ENCODE data around the gene C14orf119.

The C14orf119 gene

GRCh38 chr14:23126548-23127278, 31.4 kb downstream of the C14orf119 start:
- no peak for DNase-seq (ENCODE audit: low spot score)

DNA sequence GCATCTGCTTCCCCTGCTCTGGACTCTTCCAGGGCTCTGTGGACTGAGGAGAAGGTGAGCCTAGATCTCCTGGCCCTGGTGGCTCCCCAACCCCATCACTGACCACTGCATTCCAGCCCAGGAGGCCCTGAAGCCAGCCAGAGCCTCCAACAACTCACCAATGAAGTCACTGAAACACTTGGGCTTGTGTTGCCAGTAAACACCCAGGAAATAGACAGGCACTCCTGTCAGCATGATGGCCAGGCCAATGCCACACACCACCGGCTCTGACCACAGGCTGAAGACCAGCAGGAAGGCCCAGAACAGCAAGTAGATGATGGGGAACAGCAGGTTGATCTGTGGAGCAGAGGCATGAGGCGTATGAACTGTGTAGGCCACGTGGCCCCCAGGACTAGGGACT, 32.6 kb downstream of the C14orf119 start:
- DNase-seq (ENCODE audit: low spot score), result no peak

DNA sequence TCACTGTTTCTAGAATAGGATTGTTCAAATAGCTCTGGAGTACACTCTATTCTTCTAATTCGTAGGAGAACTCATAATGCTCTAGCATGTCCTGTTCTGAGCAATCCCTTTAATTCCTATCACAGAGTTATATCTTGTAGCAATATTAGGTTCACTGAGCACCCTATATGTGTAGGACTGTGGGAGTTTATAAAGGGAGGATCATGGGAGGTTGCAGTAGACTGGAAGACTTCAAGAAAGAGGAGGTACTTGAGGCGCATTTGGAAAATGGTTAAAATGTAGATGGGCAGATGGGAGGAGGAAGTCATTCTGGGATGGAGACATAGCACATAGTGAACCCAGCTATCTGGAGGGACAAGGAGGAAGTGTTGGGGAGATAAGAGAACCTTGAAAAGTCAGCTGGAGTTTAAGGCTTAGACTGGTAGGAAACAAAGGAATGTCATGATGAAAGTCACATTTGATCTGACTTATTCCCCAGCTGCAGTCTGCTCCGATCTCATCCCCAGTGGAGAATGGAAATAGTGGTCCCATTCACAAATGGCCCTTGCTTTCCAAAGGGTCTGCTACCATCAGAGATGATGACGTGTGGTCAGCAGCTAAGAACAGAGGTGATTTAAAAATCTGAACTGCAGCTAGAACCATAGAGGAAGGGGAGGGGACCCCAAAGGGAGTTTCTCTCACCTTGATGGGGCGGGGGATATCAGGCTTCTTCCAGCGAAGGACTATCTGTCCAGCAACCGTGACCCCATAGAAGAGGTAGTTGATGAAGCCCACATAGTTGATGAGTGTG, 33.9 kb downstream of the C14orf119 start:
- DNase-seq (ENCODE audit: low spot score), result no peak

GRCh38 chr14:23129759-23130316, 34.5 kb downstream of the C14orf119 start:
- no peak for DNase-seq (ENCODE audit: low spot score)

GRCh38 chr14:23130871-23131270, 35.6 kb downstream of the C14orf119 start:
- no peak for DNase-seq (ENCODE audit: low spot score)

DNA sequence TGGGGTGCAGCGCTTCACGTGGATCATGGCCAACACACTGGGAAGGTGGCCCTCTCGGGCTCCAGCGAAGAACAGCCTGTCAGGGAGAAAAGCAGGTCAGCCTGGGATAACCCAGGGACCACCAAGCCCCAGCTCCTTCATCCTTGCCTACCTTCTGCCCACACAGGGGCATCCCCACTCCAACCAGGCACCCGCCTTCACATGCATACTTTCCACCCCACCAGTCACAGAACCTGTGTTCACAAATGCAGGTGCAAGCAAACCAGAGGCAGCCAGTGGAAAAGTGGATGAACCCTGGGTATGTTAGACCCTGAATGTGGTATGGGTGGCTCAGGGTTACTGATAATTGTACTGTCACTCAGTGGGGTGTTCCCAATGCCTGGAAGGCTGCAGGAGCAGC, 36.2 kb downstream of the C14orf119 start:
- no peak for DNase-seq (ENCODE audit: low spot score)

- no peak for DNase-seq (ENCODE audit: low spot score)
These were observed 37.7 kb downstream of the C14orf119 start for GRCh38 chr14:23132970-23133369.

DNA sequence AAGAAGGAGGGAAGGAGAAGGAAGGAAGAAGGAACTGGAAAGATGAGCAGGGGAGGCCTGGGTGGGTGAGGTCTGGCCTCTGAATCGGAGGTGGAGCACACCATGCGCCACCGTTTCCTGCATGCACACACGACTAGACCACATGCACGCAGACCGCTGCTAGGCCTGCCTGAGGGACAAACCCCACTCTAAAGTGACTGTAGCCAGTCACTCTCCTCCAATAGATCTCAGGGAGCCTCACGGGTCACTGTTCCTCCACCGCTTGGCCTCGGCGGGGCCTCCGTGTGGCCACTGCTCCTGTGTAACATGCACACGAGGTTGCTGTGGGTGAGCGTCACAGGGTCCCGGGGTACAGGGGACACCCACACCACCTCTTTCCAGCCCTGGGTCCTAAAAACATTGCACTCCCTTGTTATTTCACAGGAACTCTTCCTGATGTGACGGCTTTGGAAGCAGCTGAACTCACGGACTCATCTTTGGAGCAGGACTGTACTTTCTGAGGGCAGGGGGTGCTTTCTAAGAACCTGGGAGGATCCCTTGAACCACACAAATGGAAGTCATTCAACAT, 41.3 kb downstream of the C14orf119 start:
- no peak for DNase-seq (ENCODE audit: low spot score)

- DNase-seq (ENCODE audit: low spot score), result no peak
These were observed 42.0 kb downstream of the C14orf119 start for GRCh38 chr14:23137192-23137812.

DNA sequence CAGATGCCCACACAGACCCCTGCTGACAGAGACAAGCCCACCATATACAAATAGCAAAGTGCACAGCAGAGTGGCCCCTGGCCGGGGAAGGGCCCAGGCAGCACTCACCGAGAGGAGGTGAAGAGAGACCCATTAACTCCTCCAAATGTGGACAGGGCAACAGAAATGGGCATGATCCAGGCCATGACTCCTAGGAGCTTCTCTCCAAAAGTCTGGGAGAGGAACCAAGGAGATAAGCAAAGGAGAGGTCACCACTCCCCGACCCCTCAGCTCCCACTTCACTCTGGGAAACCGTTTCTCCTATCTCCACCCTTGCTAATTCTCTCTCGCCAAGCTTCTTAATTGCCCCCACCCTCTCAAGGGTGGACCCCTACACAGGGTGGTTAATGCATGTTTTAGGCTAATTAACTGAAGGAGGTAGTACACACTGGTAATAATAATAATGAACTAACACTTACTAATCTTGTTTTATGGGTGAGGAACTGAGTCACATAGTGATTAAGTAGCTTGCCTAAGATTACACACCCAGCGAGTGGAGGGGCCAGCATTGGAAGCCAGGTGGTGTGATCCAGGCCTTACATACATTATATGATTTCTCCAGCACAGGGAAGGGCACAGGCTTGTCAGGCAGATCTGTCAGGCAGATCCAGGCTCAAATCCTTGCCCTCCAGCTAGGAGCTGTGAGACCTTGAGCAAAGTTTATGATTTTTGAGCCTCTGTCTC, 42.7 kb downstream of the C14orf119 start:
- DNase-seq (ENCODE audit: low spot score), result no peak

DNA sequence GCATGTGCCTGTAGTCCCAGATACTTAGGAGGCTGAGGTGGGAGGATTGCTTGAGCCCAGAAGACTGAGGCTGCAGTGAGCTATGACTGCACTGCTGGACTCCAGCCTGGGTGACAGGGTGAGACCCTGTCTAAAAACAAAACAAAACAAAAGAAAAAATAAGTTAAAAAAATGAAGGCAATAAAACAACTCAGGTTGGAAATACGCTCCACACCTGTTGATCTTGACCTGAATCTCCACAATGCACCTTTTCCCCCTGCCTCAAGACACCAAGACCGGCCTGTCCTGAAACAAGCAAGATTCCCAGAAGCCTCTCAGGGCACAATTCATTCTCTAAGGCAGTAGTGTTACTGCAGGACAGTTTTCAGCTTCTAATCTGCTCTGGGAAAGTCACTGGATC, 44.6 kb downstream of the C14orf119 start:
- DNase-seq (ENCODE audit: low spot score), result no peak

- DNase-seq (ENCODE audit: low spot score), result no peak
These were observed 45.1 kb downstream of the C14orf119 start for GRCh38 chr14:23140371-23140770.

DNA sequence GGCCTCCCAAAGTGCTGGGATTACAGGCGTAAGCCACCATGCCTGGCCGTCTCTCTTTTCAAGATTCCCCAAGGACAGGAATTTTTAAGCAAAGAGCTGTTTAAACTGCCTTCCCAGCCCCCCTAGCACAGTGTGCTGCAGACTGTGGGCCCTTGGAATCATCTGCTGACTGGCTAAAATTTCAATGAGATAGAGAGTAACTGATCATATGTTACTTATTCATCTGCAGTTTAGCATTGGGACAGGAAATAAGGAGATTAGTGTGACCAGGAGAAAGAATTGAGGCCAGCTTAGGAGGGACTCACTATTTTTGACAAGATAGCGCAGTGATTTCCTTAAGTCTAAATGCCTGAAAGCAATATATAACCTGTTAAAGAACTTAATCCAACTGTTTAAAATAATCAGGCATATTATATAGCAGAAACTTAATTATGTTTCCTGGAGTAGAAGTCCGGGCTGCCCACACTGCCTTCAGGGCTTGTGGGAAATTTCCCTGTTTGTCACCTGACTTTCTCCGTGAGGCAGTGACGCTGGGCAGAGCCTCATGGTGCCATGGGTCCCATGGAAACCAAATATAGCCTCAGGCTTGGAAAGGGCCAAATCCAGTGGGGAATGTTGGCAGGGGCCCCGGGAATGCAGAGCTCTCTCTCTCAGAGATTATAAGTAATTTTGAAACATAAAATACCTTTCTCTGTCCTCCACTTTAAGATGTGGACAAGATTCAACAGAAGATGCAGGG, 46.6 kb downstream of the C14orf119 start:
- peak; percentile 83 for DNase-seq (ENCODE audit: low spot score)

DNA sequence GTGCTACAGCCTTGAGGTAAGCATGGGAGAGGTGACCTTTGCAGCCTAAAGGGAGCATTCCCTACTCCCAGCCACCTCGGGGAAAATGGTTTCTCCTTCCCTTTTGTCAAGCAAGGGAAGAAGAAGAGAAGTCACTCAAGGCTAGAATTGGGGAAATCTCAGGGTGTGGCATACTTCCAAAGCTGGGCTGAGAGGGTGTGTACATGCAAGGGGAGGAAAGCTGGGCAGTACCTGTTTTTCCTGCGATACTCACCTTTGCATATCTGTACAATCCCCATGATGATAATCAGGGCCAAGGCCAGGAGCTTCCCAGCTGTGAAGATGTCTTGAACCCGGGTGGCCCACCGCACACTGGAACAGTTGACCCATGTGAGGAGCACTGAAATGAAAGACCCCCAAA, 47.5 kb downstream of the C14orf119 start:
- no peak for DNase-seq (ENCODE audit: low spot score)

DNA sequence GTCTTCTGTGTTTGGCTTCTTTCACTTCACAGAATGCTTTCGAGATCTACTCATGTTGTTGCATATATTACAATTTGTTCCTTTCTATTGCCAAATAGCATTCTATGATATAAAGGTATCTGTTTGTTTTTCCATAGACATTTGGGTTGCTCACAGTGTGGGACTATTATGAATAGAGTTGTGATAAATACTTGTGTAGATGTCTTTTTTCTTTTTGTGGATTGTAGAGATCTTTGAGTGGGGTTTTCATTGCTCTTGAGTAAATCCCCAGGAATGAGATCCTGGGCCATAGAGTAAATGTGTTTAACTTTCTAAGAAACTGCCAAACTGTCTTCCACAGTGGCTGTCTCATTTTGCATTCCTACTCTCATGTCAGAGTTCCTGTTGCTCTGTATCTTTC, 48.6 kb downstream of the C14orf119 start:
- no peak for DNase-seq (ENCODE audit: low spot score)

GRCh38 chr14:23145794-23146350, 50.6 kb downstream of the C14orf119 start:
- DNase-seq (ENCODE audit: low spot score), result no peak

DNA sequence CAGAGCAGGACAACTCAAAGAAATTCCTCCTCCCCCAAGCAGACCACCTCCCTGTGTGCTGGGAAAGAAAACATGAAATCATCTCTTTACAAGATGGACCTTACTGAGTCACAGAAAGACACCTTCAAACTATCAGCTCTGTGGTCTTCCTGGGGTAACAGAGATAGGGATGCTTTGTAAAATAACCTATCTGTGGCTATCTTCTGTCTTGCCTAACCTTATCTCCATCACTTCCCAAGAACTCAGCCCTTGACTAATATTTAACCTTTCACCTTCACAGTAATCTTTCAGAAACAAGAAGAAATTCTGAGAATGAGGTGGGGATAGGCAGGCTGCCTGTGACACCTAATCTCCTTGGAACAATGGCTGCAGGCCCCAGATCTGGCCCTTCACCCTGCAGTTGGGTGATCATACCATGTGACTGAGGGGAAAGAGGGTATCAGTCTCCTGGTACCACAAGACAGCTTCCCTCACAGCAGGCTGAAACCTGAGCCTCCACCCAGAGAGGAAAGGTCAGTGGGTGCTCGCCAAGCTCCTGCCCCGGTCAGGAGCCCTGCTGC, 51.1 kb downstream of the C14orf119 start:
- DNase-seq (ENCODE audit: low spot score), result no peak

GRCh38 chr14:23146980-23147379, 51.7 kb downstream of the C14orf119 start:
- DNase-seq (ENCODE audit: low spot score), result no peak

GRCh38 chr14:23147676-23148075, 52.4 kb downstream of the C14orf119 start:
- DNase-seq (ENCODE audit: low spot score), result no peak

DNA sequence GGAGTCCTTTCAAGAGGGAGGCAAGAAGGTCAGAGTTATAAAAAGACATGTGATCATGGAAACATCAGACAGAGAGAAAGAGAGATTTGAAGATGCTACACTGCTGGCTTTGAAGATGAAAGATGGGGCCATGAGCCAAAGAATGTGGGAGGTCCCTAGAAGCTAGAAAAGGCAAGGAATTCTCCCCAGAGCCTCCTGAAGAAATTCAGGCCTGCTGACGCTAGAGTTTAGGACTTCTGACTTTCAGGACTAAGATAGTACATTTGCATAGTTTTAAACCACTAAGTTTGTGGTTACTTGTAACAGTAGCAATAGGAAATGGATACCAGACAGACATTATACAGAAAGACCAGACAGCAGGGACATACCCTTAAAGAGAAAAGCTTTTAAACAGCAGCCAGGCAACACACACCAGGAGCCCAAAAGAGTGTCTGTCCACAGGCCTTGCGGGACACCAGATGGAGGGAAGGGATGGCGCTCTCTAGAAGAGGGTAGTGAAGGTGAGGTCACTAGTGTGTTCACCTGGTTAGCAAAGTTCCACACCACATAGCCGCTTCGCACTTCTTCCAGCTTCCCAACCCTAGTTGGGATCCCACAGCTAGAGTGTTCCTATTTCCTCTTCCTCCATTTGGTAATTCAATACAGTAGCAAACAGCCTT, 53.4 kb downstream of the C14orf119 start:
- no peak for DNase-seq (ENCODE audit: low spot score)
